GM21447 (cell line): Measurements from ENCODE around the gene PLBD1.

ENCODE experiments used
- ATAC-seq: cut with Tn5 transposase; IDR thresholded peaks from one replicate; pipeline ENCODE4 v1.9.1; 2021; ENCODE audit not compliant: unreplicated experiment

Gene PLBD1

GRCh38 chr12:14510574-14510973 is 57.1 kb downstream of the PLBD1 start:
- no peak for ATAC-seq

DNA sequence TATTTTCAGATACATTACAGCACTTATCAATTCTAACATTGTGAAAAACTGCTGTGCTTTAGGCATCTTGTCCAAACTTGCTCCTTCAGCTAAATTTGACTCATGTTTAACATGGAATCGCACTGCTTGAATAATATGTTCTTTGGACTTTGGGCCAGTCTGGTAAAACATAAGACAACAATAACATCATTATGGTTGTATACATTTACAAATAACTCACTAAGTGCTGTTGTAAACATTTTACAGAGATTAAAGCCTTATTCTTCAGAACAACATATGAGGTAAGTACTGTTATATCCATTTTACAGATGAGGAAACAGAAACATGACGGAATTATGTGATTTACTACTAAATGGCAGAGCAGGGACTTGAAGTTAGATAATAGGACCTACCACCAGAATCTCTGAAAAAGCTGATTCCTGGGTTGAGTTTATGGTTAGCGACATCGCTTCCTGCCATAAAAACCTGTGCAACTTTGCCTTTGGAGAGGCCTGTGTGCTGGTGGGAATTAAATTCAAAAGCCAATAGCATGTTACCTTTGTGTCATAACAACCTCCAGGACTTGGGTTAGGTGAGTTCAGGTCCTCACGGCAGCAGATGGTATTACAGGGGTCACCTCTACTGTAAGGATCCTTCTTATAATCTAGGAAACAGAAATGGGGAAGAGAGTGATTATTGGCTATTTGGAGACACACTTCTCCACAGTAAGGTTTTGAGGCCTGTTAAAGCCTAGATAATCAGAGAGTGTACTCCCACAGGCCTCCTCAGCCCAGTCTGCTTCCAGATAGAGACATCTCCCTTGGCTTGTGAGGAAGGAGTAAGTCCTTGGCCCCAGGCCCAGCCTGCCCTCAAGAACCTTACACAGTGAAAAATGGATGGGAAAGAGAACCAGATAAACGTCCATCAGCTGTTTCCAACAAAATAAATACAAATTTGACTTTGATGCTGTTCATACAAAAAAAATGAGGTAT is 61.8 kb downstream of the PLBD1 start:
- no peak for ATAC-seq

DNA sequence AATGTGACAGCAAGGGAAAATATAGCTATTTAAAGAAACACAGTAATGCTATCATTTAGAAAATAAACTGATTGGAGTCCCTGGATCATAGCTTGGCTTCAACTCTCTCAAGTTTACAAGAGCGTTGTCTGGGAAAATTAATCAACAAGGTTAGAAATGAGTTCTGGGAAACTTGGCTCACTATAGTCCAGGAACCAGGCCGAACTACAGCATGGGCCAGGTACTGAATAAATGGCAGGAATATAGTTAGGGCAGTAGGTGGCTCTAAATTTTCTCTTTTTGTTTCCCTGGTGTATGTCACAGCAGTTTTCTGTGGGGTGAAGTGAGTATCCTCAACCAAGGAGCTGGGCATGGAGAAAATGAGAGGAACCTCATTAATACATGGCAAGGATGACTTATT is 72.4 kb downstream of the PLBD1 start:
- no peak for ATAC-seq

DNA sequence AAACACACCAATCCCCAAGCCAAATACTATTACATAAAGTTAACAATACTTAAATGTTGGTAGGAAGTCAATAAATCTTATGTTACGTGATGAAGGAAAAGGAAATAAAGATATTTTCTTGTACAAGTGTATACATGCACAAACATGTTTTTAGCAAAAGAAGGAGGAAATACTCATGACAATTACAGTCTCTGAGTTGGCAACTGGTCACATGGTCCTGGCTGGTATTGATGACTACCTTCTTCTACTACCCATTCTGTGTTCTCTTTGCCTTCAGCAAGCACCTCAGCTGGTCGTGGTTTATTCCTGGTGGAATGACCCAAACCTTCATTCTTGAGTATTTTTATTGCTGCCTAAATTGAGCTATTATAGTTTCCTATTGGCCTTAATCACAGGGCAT is 84.8 kb downstream of the PLBD1 start:
- no peak for ATAC-seq

DNA sequence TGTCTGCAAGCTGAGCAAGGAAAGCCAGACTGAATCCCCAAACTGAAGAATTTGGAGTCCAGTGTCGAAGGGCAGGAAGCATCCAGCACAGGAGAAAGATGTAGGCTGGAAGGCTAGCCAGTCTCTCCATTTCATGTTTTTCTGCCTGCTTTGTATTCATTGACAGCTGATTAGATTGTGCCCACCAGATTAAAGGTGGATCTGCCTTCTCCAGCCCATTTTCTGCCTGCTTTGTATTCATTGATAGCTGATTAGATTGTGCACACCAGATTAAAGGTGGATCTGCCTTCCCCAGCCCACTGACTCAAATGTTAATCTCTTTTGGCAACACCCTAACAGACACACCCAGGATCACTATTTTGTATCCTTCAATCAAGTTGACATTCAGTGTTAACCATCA is 85.3 kb downstream of the PLBD1 start:
- no peak for ATAC-seq

GRCh38 chr12:14481201-14481600 is 86.5 kb downstream of the PLBD1 start:
- ATAC-seq = no peak

GRCh38 chr12:14479004-14479403 is 88.7 kb downstream of the PLBD1 start:
- ATAC-seq = no peak

GRCh38 chr12:14473707-14474287 is 93.9 kb downstream of the PLBD1 start:
- no peak for ATAC-seq

GRCh38 chr12:14471497-14471896 is 96.2 kb downstream of the PLBD1 start:
- ATAC-seq = no peak

GRCh38 chr12:14460212-14460841 is 107.4 kb downstream of the PLBD1 start:
- no peak for ATAC-seq

DNA sequence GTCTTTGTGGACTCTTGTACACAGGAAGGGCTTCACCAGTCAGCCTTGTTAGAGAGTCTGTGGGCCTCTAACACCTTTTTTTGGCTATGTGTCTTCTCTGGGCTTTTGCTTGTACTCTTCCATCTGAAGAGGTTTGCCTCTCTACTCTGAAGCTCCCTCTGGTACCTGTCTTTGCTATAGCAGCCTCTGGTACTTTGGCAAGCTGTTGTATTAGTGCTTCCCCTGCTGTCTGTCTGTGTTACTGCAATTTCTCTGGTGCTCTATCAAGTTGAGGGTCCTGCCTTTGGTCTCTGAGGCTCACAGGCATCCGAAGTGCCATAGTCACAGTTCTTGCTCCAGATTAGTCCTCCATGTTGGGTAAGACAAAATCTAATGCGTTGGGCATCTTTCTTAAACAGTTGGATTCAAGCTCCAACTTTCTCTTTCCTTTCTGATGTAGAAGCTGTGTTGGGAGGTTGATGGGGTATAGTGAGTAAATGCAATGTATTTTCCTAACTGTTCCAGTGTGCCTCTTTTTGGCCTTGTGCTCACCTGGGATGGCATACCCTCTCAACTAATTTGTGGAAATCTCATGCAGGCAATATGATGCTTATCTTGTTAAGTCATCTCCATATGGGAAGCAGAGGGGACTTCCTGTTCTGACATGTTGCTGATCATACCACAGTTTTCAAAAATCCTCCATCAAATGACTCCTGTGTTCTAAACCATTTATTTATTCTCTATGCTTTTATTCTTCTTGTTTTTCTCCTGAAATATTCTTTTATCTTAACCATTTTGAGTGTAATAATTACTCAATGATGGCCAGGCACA is 113.4 kb downstream of the PLBD1 start:
- no peak for ATAC-seq
